Measurements from ENCODE around the gene AIMP2.
"Not testable (repeated sequence)": the region's sequence is repeated elsewhere in the genome, so short reads cannot be mapped to it uniquely, and the experiment has no call there.

AIMP2 gene

DNA sequence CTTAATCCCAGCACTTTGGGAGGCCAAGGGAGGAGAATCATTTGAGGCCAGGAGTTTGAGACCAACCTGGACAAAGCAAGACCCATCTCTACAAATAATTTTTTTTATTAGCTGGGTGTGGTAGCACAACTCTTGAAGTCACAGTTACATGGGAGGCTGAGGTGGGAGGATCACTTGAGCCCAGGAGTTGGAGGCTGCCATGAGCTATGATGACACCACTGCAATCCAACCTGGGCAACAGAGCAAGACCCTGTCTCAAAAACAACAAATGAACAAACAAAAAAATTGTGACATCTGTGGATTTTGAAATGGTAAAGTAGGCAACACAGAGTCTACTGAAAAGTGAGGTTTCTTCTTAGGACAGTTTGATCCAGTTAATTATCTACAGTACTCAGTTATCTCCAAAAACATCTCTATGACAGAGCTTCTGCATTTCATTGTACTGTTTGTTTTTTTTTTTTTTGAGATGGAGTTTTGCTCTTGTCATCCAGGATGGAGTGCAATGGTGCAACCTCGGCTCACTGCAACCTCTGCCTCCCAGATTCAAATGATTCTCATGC lies 18.8 kb downstream of the AIMP2 start:
- WGBS, 2 experiments (ENCODE audit: insufficient coverage in 2 of 2): 100% methylated on average over 1 of the region's 1 CpG

GRCh38 chr7:6028563-6028962 lies 19.5 kb downstream of the AIMP2 start:
- Histone ChIP-seq H3K4me3 (ENCODE audit: extremely low read depth, insufficient read depth, low read length, poor library complexity, severe bottlenecking) (no peak overlapping the region), H3K36me3 (ENCODE audit: control insufficient read depth, insufficient read depth, low read length) (peaks cover 88% of the 10 kb centered on the region), H3K27ac (ENCODE audit: low read depth, low read length, severe bottlenecking) (no peak overlapping the region), H3K9me3 (ENCODE audit: control insufficient read depth, low read length) (no peaks in the 10 kb centered on the region), H3K4me1 (ENCODE audit: control insufficient read depth, insufficient read depth, low read length, poor library complexity, severe bottlenecking) (no peaks in the 10 kb centered on the region)
- WGBS, 2 experiments (ENCODE audit: insufficient coverage in 2 of 2): 100% methylated on average over 3 of the region's 5 CpGs; no CpG with 5 or more reads in 1 of the 2 experiments

More for the DNA sequence above, 18.8 kb downstream of the AIMP2 start:
- Histone ChIP-seq H3K4me1 (ENCODE audit: control insufficient read depth, insufficient read depth, low read length, poor library complexity, severe bottlenecking) (no peaks in the 10 kb centered on the region), H3K36me3 (ENCODE audit: control insufficient read depth, insufficient read depth, low read length) (peaks cover 88% of the 10 kb centered on the region), H3K4me3 (ENCODE audit: extremely low read depth, insufficient read depth, low read length, poor library complexity, severe bottlenecking) (no peak overlapping the region), H3K9me3 (ENCODE audit: control insufficient read depth, low read length) (no peaks in the 10 kb centered on the region), H3K27ac (ENCODE audit: low read depth, low read length, severe bottlenecking) (no peak overlapping the region)

GRCh38 chr7:6030988-6031387 lies 21.9 kb downstream of the AIMP2 start, which contains the start of gene ANKRD61:
ANKRD61 (plus strand) TSS chr7:6031376; CDS start chr7:6031376, 0 bp downstream.
- no peaks in the 10 kb centered on the region for H3K9me3 ChIP-seq (ENCODE audit: control insufficient read depth, low read length)
- 90% methylated on average over 2 of the region's 2 CpGs; no CpG with 5 or more reads in 1 of the 2 experiments for WGBS, 2 experiments (ENCODE audit: insufficient coverage in 2 of 2)
- no peaks in the 10 kb centered on the region for H3K4me1 ChIP-seq (ENCODE audit: control insufficient read depth, insufficient read depth, low read length, poor library complexity, severe bottlenecking)
- H3K4me3 ChIP-seq (ENCODE audit: extremely low read depth, insufficient read depth, low read length, poor library complexity, severe bottlenecking): no peak within 1 kb of the TSS
- H3K27ac ChIP-seq (ENCODE audit: low read depth, low read length, severe bottlenecking): no peak within 1 kb of the TSS
- peaks cover 85% of the 10 kb centered on the region for H3K36me3 ChIP-seq (ENCODE audit: control insufficient read depth, insufficient read depth, low read length)

- H3K27ac ChIP-seq (ENCODE audit: low read depth, low read length, severe bottlenecking): no peak overlapping the region
- WGBS, 2 experiments (ENCODE audit: insufficient coverage in 2 of 2): 100% methylated on average over 1 of the region's 3 CpGs; no CpG with 5 or more reads in 1 of the 2 experiments
- no peaks in the 10 kb centered on the region for H3K4me1 ChIP-seq (ENCODE audit: control insufficient read depth, insufficient read depth, low read length, poor library complexity, severe bottlenecking)
- H3K4me3 ChIP-seq (ENCODE audit: extremely low read depth, insufficient read depth, low read length, poor library complexity, severe bottlenecking): no peak overlapping the region
- no peaks in the 10 kb centered on the region for H3K9me3 ChIP-seq (ENCODE audit: control insufficient read depth, low read length)
- peaks cover 85% of the 10 kb centered on the region for H3K36me3 ChIP-seq (ENCODE audit: control insufficient read depth, insufficient read depth, low read length)
These were observed 22.5 kb downstream of the AIMP2 start for GRCh38 chr7:6031567-6031966.

GRCh38 chr7:6032167-6032566 lies 23.1 kb downstream of the AIMP2 start:
- 93 to 100% methylated on average over 2 to 3 of the region's 5 CpGs for WGBS, 2 experiments (ENCODE audit: insufficient coverage in 2 of 2)

DNA sequence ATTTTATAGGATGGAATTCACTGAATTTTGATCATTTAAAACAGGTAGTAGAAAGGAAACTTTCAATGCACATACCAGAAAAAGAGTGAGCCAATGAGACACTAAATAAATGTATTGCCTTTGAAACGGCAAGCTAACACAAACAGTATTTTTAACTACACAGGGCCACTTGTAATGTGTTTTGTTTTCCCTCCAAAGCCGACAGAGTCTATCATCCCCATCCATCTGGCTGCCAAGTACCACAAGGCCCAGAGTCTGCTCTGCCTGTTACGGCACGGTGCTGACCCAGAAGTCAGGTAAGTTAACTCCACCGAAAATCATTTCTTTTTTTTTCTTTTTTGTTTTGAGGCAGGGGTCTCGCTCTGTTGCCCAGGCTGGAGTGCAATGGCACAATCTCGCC lies 23.6 kb downstream of the AIMP2 start:
- no peak overlapping the region for H3K4me3 ChIP-seq (ENCODE audit: extremely low read depth, insufficient read depth, low read length, poor library complexity, severe bottlenecking)
- H3K27ac ChIP-seq (ENCODE audit: low read depth, low read length, severe bottlenecking): no peak overlapping the region
- no peaks in the 10 kb centered on the region for H3K4me1 ChIP-seq (ENCODE audit: control insufficient read depth, insufficient read depth, low read length, poor library complexity, severe bottlenecking)
- peaks cover 85% of the 10 kb centered on the region for H3K36me3 ChIP-seq (ENCODE audit: control insufficient read depth, insufficient read depth, low read length)
- no peaks in the 10 kb centered on the region for H3K9me3 ChIP-seq (ENCODE audit: control insufficient read depth, low read length)
- WGBS, 2 experiments (ENCODE audit: insufficient coverage in 2 of 2): 93 to 96% methylated on average over 7 of the region's 7 CpGs

More at GRCh38 chr7:6032167-6032566, 23.1 kb downstream of the AIMP2 start:
- Histone ChIP-seq H3K4me1 (ENCODE audit: control insufficient read depth, insufficient read depth, low read length, poor library complexity, severe bottlenecking) (no peaks in the 10 kb centered on the region), H3K27ac (ENCODE audit: low read depth, low read length, severe bottlenecking) (no peak overlapping the region), H3K4me3 (ENCODE audit: extremely low read depth, insufficient read depth, low read length, poor library complexity, severe bottlenecking) (no peak overlapping the region), H3K36me3 (ENCODE audit: control insufficient read depth, insufficient read depth, low read length) (peaks cover 85% of the 10 kb centered on the region), H3K9me3 (ENCODE audit: control insufficient read depth, low read length) (no peaks in the 10 kb centered on the region)

DNA sequence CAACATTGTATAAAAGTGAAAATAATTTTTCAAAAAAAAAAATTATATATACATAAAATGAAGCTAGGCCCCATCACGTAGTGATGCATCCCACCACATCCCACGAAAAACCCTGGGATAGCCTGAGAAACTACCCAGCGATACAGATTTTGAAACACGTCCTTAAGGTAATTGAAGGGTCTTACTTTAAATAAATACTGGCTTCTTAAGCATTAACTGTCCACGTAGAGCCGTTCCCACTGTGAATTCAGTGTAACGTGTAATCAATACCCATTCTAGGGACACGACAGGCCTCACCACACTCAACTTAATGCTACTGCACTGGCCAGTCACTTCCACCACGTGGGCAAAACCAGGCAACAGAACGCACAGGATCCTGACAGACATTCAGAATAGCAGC lies 26.1 kb downstream of the AIMP2 start:
- Histone ChIP-seq H3K9me3 (ENCODE audit: control insufficient read depth, low read length) (no peaks in the 10 kb centered on the region), H3K4me1 (ENCODE audit: control insufficient read depth, insufficient read depth, low read length, poor library complexity, severe bottlenecking) (no peaks in the 10 kb centered on the region), H3K4me3 (ENCODE audit: extremely low read depth, insufficient read depth, low read length, poor library complexity, severe bottlenecking) (no peak overlapping the region), H3K36me3 (ENCODE audit: control insufficient read depth, insufficient read depth, low read length) (peaks cover 87% of the 10 kb centered on the region), H3K27ac (ENCODE audit: low read depth, low read length, severe bottlenecking) (no peak overlapping the region)
- 98 to 100% methylated on average over 3 to 6 of the region's 10 CpGs for WGBS, 2 experiments (ENCODE audit: insufficient coverage in 2 of 2)

GRCh38 chr7:6035686-6036085 lies 26.6 kb downstream of the AIMP2 start:
- 94 to 99% methylated on average over 10 to 13 of the region's 13 CpGs for WGBS, 2 experiments (ENCODE audit: insufficient coverage in 2 of 2)
- H3K36me3 ChIP-seq (ENCODE audit: control insufficient read depth, insufficient read depth, low read length): peaks cover 89% of the 10 kb centered on the region

DNA sequence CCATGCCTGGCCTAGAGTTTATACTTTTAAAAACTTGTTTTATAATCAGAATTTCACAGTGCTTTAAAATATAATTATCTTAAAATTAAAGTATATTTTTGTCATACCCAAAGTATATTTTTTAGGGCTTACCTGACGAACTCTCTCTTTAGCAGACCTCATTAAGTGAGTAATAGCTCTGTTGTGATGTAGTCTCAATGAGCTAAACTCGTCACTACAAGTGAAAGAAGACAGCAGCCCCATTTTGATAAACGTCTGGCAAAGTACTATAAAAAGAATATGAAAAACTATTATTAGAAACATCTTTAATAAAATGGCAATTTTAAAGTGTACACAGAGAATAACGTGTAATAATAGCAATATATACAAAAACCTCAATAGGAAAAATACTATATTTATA lies 40.7 kb downstream of the AIMP2 start:
- Histone ChIP-seq H3K9me3 (ENCODE audit: control insufficient read depth, low read length) (no peaks in the 10 kb centered on the region), H3K4me1 (ENCODE audit: control insufficient read depth, insufficient read depth, low read length, poor library complexity, severe bottlenecking) (no peaks in the 10 kb centered on the region), H3K27ac (ENCODE audit: low read depth, low read length, severe bottlenecking) (no peak overlapping the region), H3K4me3 (ENCODE audit: extremely low read depth, insufficient read depth, low read length, poor library complexity, severe bottlenecking) (no peak overlapping the region), H3K36me3 (ENCODE audit: control insufficient read depth, insufficient read depth, low read length) (peaks cover 77% of the 10 kb centered on the region)
- no CpG with 5 or more reads among the region's 4 CpGs for WGBS, 2 experiments (ENCODE audit: insufficient coverage in 2 of 2)

More at GRCh38 chr7:6035686-6036085, 26.6 kb downstream of the AIMP2 start:
- Histone ChIP-seq H3K4me3 (ENCODE audit: extremely low read depth, insufficient read depth, low read length, poor library complexity, severe bottlenecking) (no peak overlapping the region), H3K27ac (ENCODE audit: low read depth, low read length, severe bottlenecking) (no peak overlapping the region), H3K9me3 (ENCODE audit: control insufficient read depth, low read length) (no peaks in the 10 kb centered on the region), H3K4me1 (ENCODE audit: control insufficient read depth, insufficient read depth, low read length, poor library complexity, severe bottlenecking) (no peaks in the 10 kb centered on the region)

GRCh38 chr7:6051185-6051584 lies 42.1 kb downstream of the AIMP2 start:
- H3K9me3 ChIP-seq (ENCODE audit: control insufficient read depth, low read length); H3K4me3 ChIP-seq (ENCODE audit: extremely low read depth, insufficient read depth, low read length, poor library complexity, severe bottlenecking); H3K4me1 ChIP-seq (ENCODE audit: control insufficient read depth, insufficient read depth, low read length, poor library complexity, severe bottlenecking); H3K27ac ChIP-seq (ENCODE audit: low read depth, low read length, severe bottlenecking): not testable (repeated sequence)
- WGBS, 2 experiments (ENCODE audit: insufficient coverage in 2 of 2): 92 to 98% methylated on average over 6 to 8 of the region's 9 CpGs
- peaks cover 72% of the 10 kb centered on the region for H3K36me3 ChIP-seq (ENCODE audit: control insufficient read depth, insufficient read depth, low read length)

DNA sequence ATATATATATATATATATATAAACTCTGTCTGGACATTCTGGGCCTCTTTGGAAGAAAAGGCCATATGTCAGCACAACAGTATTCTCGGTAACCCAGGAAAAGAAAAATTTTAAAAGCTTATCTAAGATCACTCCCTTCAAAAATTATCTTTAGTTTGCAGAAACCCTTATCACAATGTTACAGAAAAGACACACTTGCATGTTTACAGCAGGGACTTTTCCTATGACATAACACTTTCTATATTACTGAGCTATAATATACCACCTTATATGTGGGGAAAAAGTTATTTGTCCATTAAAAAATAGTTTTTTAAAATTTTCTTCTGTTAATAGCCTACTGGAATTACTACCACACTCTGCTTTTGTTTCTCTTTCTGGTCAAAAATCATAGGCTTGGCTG lies 47.5 kb downstream of the AIMP2 start:
- WGBS, 2 experiments (ENCODE audit: insufficient coverage in 2 of 2): 100% methylated on average over 1 of the region's 1 CpG
- no peak overlapping the region for H3K4me3 ChIP-seq (ENCODE audit: extremely low read depth, insufficient read depth, low read length, poor library complexity, severe bottlenecking)
- H3K27ac ChIP-seq (ENCODE audit: low read depth, low read length, severe bottlenecking): no peak overlapping the region
- peaks cover 7% of the 10 kb centered on the region for H3K4me1 ChIP-seq (ENCODE audit: control insufficient read depth, insufficient read depth, low read length, poor library complexity, severe bottlenecking)
- H3K9me3 ChIP-seq (ENCODE audit: control insufficient read depth, low read length): no peaks in the 10 kb centered on the region
- peaks cover 31% of the 10 kb centered on the region for H3K36me3 ChIP-seq (ENCODE audit: control insufficient read depth, insufficient read depth, low read length)
